HepG2 (cell line): ENCODE results near the gene SAMMSON.

ENCODE experiments used
- CEBPB ChIP-seq: IDR thresholded peaks from 2 replicates; pipeline ENCODE4 v1.6.1; 2011; ENCODE audit warnings: low read depth, low read length, improper control_type of control experiment, borderline replicate concordance
- HNF4G ChIP-seq, 2 experiments: sonication (generic) in 1 of 2; formaldehyde crosslinking in 1 of 2; IDR thresholded peaks; 2 replicates each; pipeline versions ENCODE4 v1.4.0 to v1.6.1; 2011 to 2020; ENCODE audit warnings: borderline replicate concordance in 2 of 2, low read depth in 2 of 2, mild to moderate bottlenecking in 2 of 2, low read length in 1 of 2, missing genetic modification reagents in 1 of 2, moderate library complexity in 1 of 2

- TF ChIP-seq CEBPB: no peak
- TF ChIP-seq HNF4G (IDR thresholded peaks at IDR 0.05; ENCODE audit: borderline replicate concordance, low read depth, low read length): no peak
- TF ChIP-seq HNF4G (CRISPR knock-in tag; IDR thresholded peaks at IDR 0.05; ENCODE audit: borderline replicate concordance, low read depth): no peak
These were observed 15.8 kb upstream of the SAMMSON start for GRCh38 chr3:69983546-69984265.
